22Rv1 (cell line): Measurements from ENCODE around the gene TMEM135.

Experiments used
- ZFX ChIP-seq: fragments of 450-650 bp; IDR thresholded peaks from 2 replicates; pipeline ENCODE4 v1.6.1; 2017; ENCODE audit warnings: antibody characterized with exemption, borderline replicate concordance
- TF ChIP-seq, protein P1 (sequence below): fragments of 450-650 bp; IDR thresholded peaks from 2 replicates; pipeline ENCODE4 v1.5.1; 2017; ENCODE audit warnings: mild to moderate bottlenecking

DNA sequence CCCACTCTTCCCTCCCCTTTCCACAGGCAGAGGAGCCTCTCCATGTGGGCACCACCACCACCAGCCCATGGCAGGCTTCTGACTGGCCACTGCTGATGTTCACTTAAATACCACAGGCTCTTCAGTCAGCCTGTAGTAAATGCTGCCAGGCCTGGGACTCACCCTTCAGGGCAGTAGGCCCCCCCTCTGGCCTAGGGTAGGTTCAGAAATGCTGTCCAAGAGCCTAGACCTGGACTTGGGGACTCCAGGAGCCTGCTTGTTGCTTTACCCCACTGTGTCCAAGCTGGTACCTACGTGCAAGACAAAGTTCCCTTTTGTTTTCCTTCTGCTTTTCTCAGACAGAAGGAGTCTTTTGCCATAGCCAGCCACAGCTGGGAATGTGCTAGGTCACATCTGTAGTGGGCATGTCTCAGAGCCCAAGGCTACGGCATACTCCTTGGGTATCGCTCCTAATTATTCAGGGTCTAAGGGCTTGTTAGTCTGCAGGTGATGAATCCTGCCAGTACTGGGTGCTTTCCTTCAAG, 38.6 kb downstream of the TMEM135 start:
- TF ChIP-seq, protein P1, sequence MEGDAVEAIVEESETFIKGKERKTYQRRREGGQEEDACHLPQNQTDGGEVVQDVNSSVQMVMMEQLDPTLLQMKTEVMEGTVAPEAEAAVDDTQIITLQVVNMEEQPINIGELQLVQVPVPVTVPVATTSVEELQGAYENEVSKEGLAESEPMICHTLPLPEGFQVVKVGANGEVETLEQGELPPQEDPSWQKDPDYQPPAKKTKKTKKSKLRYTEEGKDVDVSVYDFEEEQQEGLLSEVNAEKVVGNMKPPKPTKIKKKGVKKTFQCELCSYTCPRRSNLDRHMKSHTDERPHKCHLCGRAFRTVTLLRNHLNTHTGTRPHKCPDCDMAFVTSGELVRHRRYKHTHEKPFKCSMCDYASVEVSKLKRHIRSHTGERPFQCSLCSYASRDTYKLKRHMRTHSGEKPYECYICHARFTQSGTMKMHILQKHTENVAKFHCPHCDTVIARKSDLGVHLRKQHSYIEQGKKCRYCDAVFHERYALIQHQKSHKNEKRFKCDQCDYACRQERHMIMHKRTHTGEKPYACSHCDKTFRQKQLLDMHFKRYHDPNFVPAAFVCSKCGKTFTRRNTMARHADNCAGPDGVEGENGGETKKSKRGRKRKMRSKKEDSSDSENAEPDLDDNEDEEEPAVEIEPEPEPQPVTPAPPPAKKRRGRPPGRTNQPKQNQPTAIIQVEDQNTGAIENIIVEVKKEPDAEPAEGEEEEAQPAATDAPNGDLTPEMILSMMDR, result no peak
- no peak for TF ChIP-seq ZFX
